Neural cell (in vitro differentiated cells): ENCODE measurements around the gene EFEMP1. TPM values are rescaled to one million over a fixed set of nuclear protein-coding genes. Genes with fewer than 3 reads are reported as not detected.

Source experiments
- H2AFZ ChIP-seq: fragments of 200-600, 300-800 bp; sonication (generic), shearing (Covaris generic); 2 replicates; pipeline ENCODE4 v1.6.0; 2014; ENCODE audit warnings: low read depth, mild to moderate bottlenecking, antibody characterized with exemption, low read length, moderate library complexity
- H3F3A ChIP-seq: fragments of 200-600 bp; shearing (Covaris generic); 2 replicates; pipeline ENCODE4 v1.6.1; 2016; ENCODE audit warnings: mild to moderate bottlenecking, moderate library complexity, mixed read lengths, antibody characterized with exemption, low read length; ENCODE audit not compliant: insufficient read depth, poor library complexity, severe bottlenecking
- H3K27ac ChIP-seq: fragments of 200-600, 300-800 bp; sonication (generic), shearing (Covaris generic); 2 replicates; pipeline ENCODE4 v1.5.1; 2014; ENCODE audit warnings: mild to moderate bottlenecking, low read length, moderate library complexity
- H3K27me3 ChIP-seq: fragments of 300-800, 200-600 bp; sonication (generic), shearing (Covaris generic); 2 replicates; pipeline ENCODE4 v1.6.0; 2014; ENCODE audit warnings: mild to moderate bottlenecking, low read depth, low read length, moderate library complexity; ENCODE audit not compliant: insufficient read depth
- H3K36me3 ChIP-seq: fragments of 300-800, 200-600 bp; sonication (generic), shearing (Covaris generic); 2 replicates; pipeline ENCODE4 v1.5.1; 2014; ENCODE audit warnings: mild to moderate bottlenecking, antibody characterized with exemption, low read length, moderate library complexity; ENCODE audit not compliant: insufficient read depth
- H3K4me2 ChIP-seq: fragments of 300-800, 200-600 bp; sonication (generic), shearing (Covaris generic); 2 replicates; pipeline ENCODE4 v1.6.0; 2014; ENCODE audit warnings: mild to moderate bottlenecking, low read length
- H3K4me3 ChIP-seq: fragments of 300-800, 200-600 bp; sonication (generic), shearing (Covaris generic); 2 replicates; pipeline ENCODE4 v1.5.1; 2014; ENCODE audit warnings: mild to moderate bottlenecking, low read length, moderate library complexity
- H3K79me2 ChIP-seq: fragments of 200-600 bp; shearing (Covaris generic); replicated peaks from 2 replicates; pipeline ENCODE4 v1.6.0; 2014; ENCODE audit warnings: mild to moderate bottlenecking, low read length, moderate library complexity; ENCODE audit not compliant: insufficient read depth
- H3K9ac ChIP-seq: fragments of 300-800, 200-600 bp; sonication (generic), shearing (Covaris generic); 2 replicates; pipeline ENCODE4 v1.6.1; 2016; ENCODE audit warnings: mild to moderate bottlenecking, low read length, mixed read lengths
- H3K9me2 ChIP-seq: fragments of 200-600 bp; shearing (Covaris generic); 2 replicates; pipeline ENCODE4 v1.6.1; 2016; ENCODE audit warnings: mild to moderate bottlenecking, low read length, mixed read lengths; ENCODE audit not compliant: insufficient read depth
- H3K9me3 ChIP-seq: fragments of 200-600, 300-800 bp; sonication (generic), shearing (Covaris generic); 2 replicates; pipeline ENCODE4 v1.6.1; 2016; ENCODE audit warnings: mild to moderate bottlenecking, mixed run types, low read length, moderate library complexity, mixed read lengths
- H4K20me1 ChIP-seq: fragments of 200-600 bp; shearing (Covaris generic); 2 replicates; pipeline ENCODE4 v1.6.1; 2016; ENCODE audit warnings: mild to moderate bottlenecking, mixed run types; ENCODE audit not compliant: insufficient read depth
- CTCF ChIP-seq: fragments of 450-650 bp; IDR thresholded peaks from 2 replicates; pipeline ENCODE4 v1.5.1; 2014; ENCODE audit warnings: antibody characterized with exemption, mild to moderate bottlenecking, moderate library complexity; ENCODE audit not compliant: poor library complexity, severe bottlenecking
- EP300 ChIP-seq: fragments of 450-650 bp; conservative IDR thresholded peaks from 2 replicates; pipeline ENCODE4 v1.6.1; 2014; ENCODE audit warnings: antibody characterized with exemption, mild to moderate bottlenecking, moderate library complexity; ENCODE audit not compliant: poor library complexity, severe bottlenecking
- EZH2 ChIP-seq: fragments of 200-600, 300-800 bp; shearing (Covaris generic), sonication (generic); IDR thresholded peaks from 2 replicates; pipeline ENCODE4 v1.6.1; 2014; ENCODE audit warnings: antibody characterized with exemption, low read length, borderline replicate concordance, mild to moderate bottlenecking; ENCODE audit not compliant: insufficient read depth, poor library complexity, severe bottlenecking
- MXI1 ChIP-seq: fragments of 450-650 bp; conservative IDR thresholded peaks from 2 replicates; pipeline ENCODE4 v1.6.1; 2014; ENCODE audit warnings: antibody characterized with exemption, mild to moderate bottlenecking; ENCODE audit not compliant: poor library complexity, severe bottlenecking
- POLR2AphosphoS5 ChIP-seq: IDR thresholded peaks from 2 replicates; pipeline ENCODE4 v1.6.1; 2012
- RAD21 ChIP-seq: fragments of 450-650 bp; conservative IDR thresholded peaks from 2 replicates; pipeline ENCODE4 v1.6.1; 2014; ENCODE audit warnings: antibody characterized with exemption, mild to moderate bottlenecking, moderate library complexity
- REST ChIP-seq: IDR thresholded peaks from 2 replicates; pipeline ENCODE4 v1.6.1; 2012; ENCODE audit warnings: borderline replicate concordance
- SMC3 ChIP-seq: fragments of 450-650 bp; conservative IDR thresholded peaks from 2 replicates; pipeline ENCODE4 v1.6.1; 2014; ENCODE audit warnings: antibody characterized with exemption, mild to moderate bottlenecking, moderate library complexity; ENCODE audit not compliant: poor library complexity
- TAF1 ChIP-seq: IDR thresholded peaks from 2 replicates; pipeline ENCODE4 v1.6.1; 2012; ENCODE audit warnings: low read depth
- polyA plus RNA-seq: library from polyadenylated mRNA; depleted of rRNA; stranded (reverse); fragments of >200 nt; gene quantifications from 2 replicates; pipeline ENCODE4 v1.2.3, GENCODE V29; 2014

EFEMP1 gene
- polyA plus RNA-seq, 1 donor from 2014 or later = 2.7 TPM

- H3K9ac ChIP-seq = no peak overlapping the region
- H3K27me3 ChIP-seq = no peaks in the 10 kb centered on the region
- no peaks in the 10 kb centered on the region for H4K20me1 ChIP-seq
These were observed 61.8 kb downstream of the EFEMP1 start for GRCh38 chr2:55861733-55862132.

GRCh38 chr2:55860832-55861231 lies 62.8 kb downstream of the EFEMP1 start:
- Histone ChIP-seq H3K27ac (no peak overlapping the region), H3K9me2 (no peaks in the 10 kb centered on the region), H3K79me2 (no peaks in the 10 kb centered on the region), H3K4me2 (no peak overlapping the region), H3K4me3 (no peak overlapping the region), H3K27me3 (no peaks in the 10 kb centered on the region), H2AFZ (no peak overlapping the region), H3K9ac (no peak overlapping the region), H3F3A (no peaks in the 10 kb centered on the region), H4K20me1 (no peaks in the 10 kb centered on the region), H3K36me3 (no peaks in the 10 kb centered on the region), H3K9me3 (no peaks in the 10 kb centered on the region)
- TF ChIP-seq SMC3 (no peak), TAF1 (no peak), RAD21 (no peak), CTCF (no peak), EP300 (no peak)

More at GRCh38 chr2:55861733-55862132, 61.8 kb downstream of the EFEMP1 start:
- H3K79me2 ChIP-seq = no peaks in the 10 kb centered on the region
- H2AFZ ChIP-seq = no peak overlapping the region
- no peaks in the 10 kb centered on the region for H3F3A ChIP-seq
- no peaks in the 10 kb centered on the region for H3K9me2 ChIP-seq
- no peak overlapping the region for H3K4me2 ChIP-seq
- no peak overlapping the region for H3K4me3 ChIP-seq
- no peak overlapping the region for H3K27ac ChIP-seq
- TF ChIP-seq EZH2 (no peak), MXI1 (no peak), REST (no peak), EP300 (no peak), POLR2AphosphoS5 (no peak)
- no peaks in the 10 kb centered on the region for H3K9me3 ChIP-seq
- no peaks in the 10 kb centered on the region for H3K36me3 ChIP-seq

- Histone ChIP-seq H2AFZ (no peak overlapping the region), H3K27ac (no peak overlapping the region), H3K9me3 (no peaks in the 10 kb centered on the region), H3K36me3 (no peaks in the 10 kb centered on the region), H3K27me3 (no peaks in the 10 kb centered on the region), H3K9me2 (no peaks in the 10 kb centered on the region), H3K4me2 (no peak overlapping the region), H3K9ac (no peak overlapping the region), H3F3A (no peaks in the 10 kb centered on the region), H4K20me1 (no peaks in the 10 kb centered on the region), H3K4me3 (no peak overlapping the region), H3K79me2 (no peaks in the 10 kb centered on the region)
- TF ChIP-seq REST (no peak), EP300 (no peak), EZH2 (no peak), TAF1 (no peak), RAD21 (no peak), SMC3 (no peak)
These were observed 63.7 kb downstream of the EFEMP1 start for GRCh38 chr2:55859875-55860274.
